GM18505 (cell line): ENCODE results near the gene CYTIP.
A peak's percentile ranks its signal among the peaks of the same experiment; 100 is the strongest.
"Not testable (repeated sequence)": the region's sequence is repeated elsewhere in the genome, so short reads cannot be mapped to it uniquely, and the experiment has no call there.

ENCODE experiments used
- ATAC-seq: cut with Tn5 transposase; IDR thresholded peaks from one replicate; pipeline ENCODE4 v1.9.1; 2021; ENCODE audit not compliant: unreplicated experiment
- POLR2A ChIP-seq: IDR thresholded peaks from 4 replicates; pipeline ENCODE4 v1.6.1; 2011; ENCODE audit warnings: borderline replicate concordance; ENCODE audit not compliant: insufficient read depth, insufficient read length; ENCODE audit errors: extremely low read depth

Gene CYTIP

GRCh38 chr2:157427003-157427921 lies 16.6 kb downstream of the CYTIP start:
- ATAC-seq, result no peak
- TF ChIP-seq POLR2A, result no peak

DNA sequence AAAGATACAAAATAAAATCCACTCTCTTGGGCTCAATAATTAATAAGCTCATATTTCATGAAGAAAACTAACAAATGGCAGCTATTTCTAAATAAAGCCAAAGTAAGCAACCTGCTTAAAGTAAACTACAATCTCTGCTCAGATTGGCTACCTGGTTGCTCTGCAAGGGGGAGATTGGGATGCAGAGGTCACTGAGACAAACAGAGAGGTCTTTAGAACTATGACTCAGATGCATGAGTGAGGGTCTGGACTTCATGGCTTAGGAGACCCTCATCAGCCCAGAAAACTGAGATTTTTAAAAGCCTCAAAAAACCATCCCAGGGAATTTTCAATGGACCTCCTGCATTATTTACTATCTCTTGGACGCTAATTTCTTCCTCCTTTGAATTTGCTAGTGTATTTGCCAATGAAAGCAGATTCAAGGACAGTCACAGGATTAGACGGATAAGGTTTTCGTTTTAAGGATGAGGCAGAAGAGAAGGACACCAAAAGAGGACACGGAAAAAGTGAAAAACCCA lies 17.4 kb downstream of the CYTIP start:
- no peak for ATAC-seq
- TF ChIP-seq POLR2A, result no peak

DNA sequence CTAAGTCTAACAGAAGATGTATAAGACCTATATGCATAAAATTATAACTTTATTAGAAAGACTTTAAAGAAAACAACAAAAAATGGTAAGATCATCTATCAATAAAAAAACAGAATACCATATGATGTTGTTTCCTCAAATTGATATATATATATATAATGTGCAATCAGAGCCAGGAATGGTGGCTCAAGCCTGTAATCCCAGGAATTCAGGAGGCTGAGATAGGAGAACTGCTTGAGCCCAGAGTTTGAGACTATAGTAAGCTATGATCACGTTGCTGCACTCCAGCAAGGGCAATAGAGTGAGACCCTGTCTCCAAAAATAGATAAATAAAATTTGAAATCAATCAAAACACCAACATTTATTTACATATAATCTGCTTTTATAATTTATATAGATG lies 19.5 kb downstream of the CYTIP start:
- TF ChIP-seq POLR2A, result no peak
- no peak for ATAC-seq

- TF ChIP-seq POLR2A, result no peak
- no peak for ATAC-seq
These were observed 21.9 kb downstream of the CYTIP start for GRCh38 chr2:157421964-157422363.

DNA sequence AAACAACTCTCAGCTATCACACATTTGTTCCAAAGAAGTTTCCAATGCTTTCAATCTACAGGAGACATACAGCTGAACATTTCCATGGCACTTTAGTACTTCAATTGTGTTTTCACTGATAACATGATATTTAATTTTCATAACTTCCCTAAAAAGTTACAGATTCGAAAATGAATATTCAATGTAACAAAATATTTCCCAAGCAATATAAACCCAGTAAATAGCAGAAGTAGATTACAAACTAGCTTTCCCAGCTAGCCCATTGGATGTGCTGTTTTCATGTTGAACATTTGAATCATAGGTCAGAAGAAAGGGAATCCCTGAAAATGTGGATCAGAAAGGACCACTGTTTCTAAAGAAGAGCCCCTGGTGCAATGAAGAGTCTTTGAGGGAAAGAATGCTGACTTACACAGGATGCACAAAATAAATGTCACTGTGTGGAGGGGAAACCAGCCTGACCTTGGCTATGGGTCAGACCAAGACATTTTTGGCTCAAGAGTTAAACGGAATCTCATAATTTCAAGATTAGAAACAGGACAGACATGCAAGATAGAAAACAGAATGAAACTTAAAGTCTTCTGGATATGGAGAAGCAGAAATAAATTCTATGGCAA lies 22.5 kb downstream of the CYTIP start:
- no peak for ATAC-seq
- no peak for TF ChIP-seq POLR2A

GRCh38 chr2:157420771-157421323 lies 23.0 kb downstream of the CYTIP start:
- peak; percentile 68 for ATAC-seq
- peak; percentile 19 for TF ChIP-seq POLR2A

DNA sequence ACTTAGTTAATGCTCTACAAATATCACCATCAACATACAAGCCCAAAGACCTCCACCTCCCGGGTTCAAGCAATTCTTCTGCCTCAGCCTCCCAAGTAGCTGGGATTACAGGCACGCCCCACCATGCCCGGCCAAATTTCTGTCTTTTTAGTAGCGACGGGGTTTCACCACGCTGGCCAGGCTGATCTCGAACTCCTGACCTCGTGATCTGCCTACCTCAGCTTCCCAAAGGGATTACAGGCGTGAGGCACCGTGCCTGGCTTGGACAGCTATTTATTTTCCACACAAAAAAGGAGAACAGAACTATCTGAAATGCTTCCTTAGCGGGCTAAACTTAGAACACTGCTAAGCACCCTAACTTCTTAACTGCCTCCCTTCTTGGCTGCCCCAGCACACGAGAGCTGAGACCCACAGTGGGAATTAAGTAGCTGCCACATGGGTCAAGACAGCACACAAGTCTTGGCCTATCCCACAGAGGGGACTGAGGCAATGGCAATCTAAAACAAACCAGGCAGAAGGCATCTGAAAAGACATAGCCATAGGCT lies 24.8 kb downstream of the CYTIP start:
- no peak for ATAC-seq
- no peak for TF ChIP-seq POLR2A

DNA sequence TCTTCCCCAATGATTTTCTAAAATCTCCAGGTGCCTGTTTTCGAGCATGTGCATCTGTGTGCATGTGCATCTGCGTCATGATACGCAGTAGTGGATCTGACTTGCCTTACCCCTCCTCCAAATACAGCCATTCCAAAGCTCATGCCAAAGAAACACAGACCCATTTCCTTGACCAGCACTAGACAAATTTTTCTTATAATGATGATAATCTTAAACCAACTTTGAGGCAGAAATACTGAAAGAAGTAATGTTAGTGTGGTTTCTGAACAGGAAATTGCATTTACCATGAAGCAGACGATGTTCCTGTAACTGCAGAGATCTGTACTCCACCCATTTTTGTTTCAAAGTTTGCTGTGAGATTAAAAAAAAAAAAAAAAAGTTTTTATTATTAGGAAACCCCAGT lies 25.6 kb downstream of the CYTIP start:
- TF ChIP-seq POLR2A, result peak; percentile 32
- no peak for ATAC-seq

- no peak for ATAC-seq
- TF ChIP-seq POLR2A, result peak; percentile 16
These were observed 28.2 kb downstream of the CYTIP start for GRCh38 chr2:157415591-157416101.

GRCh38 chr2:157414050-157414449 lies 29.8 kb downstream of the CYTIP start:
- TF ChIP-seq POLR2A, result peak; percentile 30
- peak; percentile 29 for ATAC-seq

- peak; percentile 83 for ATAC-seq
- TF ChIP-seq POLR2A, result no peak
These were observed 30.4 kb downstream of the CYTIP start for GRCh38 chr2:157413326-157414035.

DNA sequence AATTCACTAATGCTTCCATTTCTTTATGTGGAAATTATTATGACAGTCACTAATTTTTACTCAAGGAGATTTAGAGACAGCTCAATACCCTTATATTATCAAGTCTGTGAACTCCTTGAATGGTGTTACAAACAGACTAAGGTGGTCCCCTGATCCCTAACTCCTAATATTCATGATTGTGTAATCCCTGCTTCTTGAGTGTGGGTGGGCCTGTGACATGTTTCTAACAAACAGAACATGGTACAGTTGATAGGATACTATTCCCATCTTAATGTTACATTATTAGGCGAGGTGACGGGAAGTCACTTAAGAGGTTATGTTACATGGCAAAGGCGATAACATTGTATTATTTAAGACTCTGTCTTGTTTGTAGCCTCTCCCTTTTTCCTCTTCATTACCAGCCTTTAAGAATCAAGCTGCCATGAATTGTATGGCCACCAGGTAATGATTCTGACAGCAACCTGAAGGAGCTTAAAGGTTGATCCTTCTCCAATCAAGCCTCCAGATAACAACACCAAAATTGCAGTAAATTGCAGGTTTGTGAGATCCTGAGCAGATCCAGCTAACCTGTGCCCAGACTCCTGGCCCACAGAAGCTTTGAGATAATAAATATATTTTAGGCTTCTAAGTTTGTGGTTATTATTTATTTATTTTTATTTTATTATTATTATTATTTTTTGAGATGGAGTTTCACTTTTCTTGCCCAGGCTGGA lies 32.1 kb downstream of the CYTIP start:
- peak; percentile 38 for TF ChIP-seq POLR2A
- no peak for ATAC-seq

DNA sequence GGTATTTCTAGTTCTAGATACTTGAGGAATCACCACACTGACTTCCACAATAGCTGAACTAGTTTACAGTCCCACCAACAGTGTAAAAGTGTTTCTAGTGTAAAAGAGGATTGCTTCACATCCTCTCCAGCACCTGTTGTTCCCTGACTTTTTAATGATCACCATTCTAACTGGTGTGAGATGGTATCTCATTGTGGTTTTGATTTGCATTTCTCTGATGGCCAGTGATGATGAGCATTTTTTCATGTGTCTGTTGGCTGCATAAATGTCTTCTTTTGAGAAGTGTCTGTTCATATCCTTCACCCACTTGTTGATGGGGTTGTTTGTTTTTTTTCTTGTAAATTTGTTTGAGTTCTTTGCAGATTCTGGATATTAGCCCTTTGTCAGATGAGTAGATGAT lies 38.5 kb downstream of the CYTIP start:
- not testable (repeated sequence) for ATAC-seq
